ENCODE data around the gene PHACTR3. TPM values are rescaled to one million over a fixed set of nuclear protein-coding genes. Genes with fewer than 3 reads are reported as not detected.

Gene PHACTR3
- total RNA-seq, 2 donors from 2014 or later, result 0.34 TPM; not detected in 1

- WGBS, result 87% methylated on average over 15 of the region's 15 CpGs
- Histone ChIP-seq H3K4me3 (no peak overlapping the region), H3K4me1 (replicated peaks) (no peaks in the 10 kb centered on the region), H3K27ac (no peak overlapping the region), H3K9me3 (no peaks in the 10 kb centered on the region), H3K36me3 (no peaks in the 10 kb centered on the region), H3K27me3 (replicated peaks; ENCODE audit: insufficient read depth) (peaks cover 7% of the 10 kb centered on the region)
- no peak for DNase-seq (ENCODE audit: low spot score)
- TF ChIP-seq POLR2AphosphoS5 (IDR thresholded peaks at IDR 0.05) (no peak), CTCF (IDR thresholded peaks at IDR 0.05) (no peak)
- intact Hi-C loops (cut with DNase I), result no loop called here
Observed at GRCh38 chr20:59584278-59584925, 19.9 kb upstream of the PHACTR3 start.

DNA sequence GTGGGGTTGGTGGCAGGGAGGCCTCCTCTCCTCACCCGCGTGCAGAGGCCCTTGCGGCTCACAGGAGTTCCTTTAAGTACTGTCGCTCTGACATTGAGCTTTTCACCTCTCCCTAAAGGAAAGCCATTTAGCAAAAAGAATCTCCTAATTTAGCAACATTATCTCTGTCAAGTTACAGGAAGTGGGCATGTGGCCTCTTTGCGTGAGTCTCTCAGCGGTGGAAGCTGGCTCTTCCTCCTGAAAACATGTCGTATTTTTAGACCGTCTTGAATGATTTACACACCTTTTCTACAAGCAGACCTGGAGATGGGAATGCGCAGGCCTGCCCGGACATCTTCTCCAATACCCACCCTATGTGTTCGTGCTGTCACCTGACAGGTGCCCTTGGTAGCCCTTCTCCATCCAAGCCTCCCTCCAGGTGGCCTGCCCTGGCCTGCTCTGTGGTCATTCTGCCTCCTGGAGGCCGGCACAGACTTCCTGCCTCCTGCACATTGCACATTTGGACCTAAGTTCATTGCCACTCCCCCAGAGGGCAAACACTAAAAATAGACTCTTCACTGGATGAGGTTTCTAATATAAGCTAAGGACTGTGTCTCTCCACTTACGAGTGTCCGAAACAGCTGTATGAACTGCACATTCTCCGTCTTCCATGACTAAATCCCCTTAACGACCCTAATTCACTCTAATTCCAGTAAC is 18.5 kb upstream of the PHACTR3 start:
- intact Hi-C loops (cut with DNase I), result no loop called here
- WGBS, result 54% methylated on average over 16 of the region's 16 CpGs
- Histone ChIP-seq H3K27me3 (replicated peaks; ENCODE audit: insufficient read depth) (peaks cover 2% of the 10 kb centered on the region), H3K36me3 (no peaks in the 10 kb centered on the region), H3K4me1 (replicated peaks) (no peaks in the 10 kb centered on the region), H3K4me3 (no peak overlapping the region), H3K9me3 (no peaks in the 10 kb centered on the region), H3K27ac (no peak overlapping the region)
- no peak for TF ChIP-seq CTCF (IDR thresholded peaks at IDR 0.05)
- TF ChIP-seq POLR2AphosphoS5 (IDR thresholded peaks at IDR 0.05), result no peak
- TF ChIP-seq POLR2A (IDR thresholded peaks at IDR 0.05), result no peak
- no peak for DNase-seq (ENCODE audit: low spot score)

GRCh38 chr20:59586613-59587012 is 17.7 kb upstream of the PHACTR3 start:
- Histone ChIP-seq H3K27me3 (replicated peaks; ENCODE audit: insufficient read depth) (peaks cover 2% of the 10 kb centered on the region), H3K4me3 (no peak overlapping the region), H3K4me1 (replicated peaks) (no peaks in the 10 kb centered on the region), H3K27ac (no peak overlapping the region), H3K36me3 (no peaks in the 10 kb centered on the region), H3K9me3 (no peaks in the 10 kb centered on the region)
- intact Hi-C loops (cut with DNase I), result no loop called here
- 89% methylated on average over 6 of the region's 6 CpGs for WGBS
- DNase-seq (ENCODE audit: low spot score), result no peak
- no peak for TF ChIP-seq POLR2A (IDR thresholded peaks at IDR 0.05)
- no peak for TF ChIP-seq POLR2AphosphoS5 (IDR thresholded peaks at IDR 0.05)
- no peak for TF ChIP-seq CTCF (IDR thresholded peaks at IDR 0.05)

- TF ChIP-seq POLR2A (IDR thresholded peaks at IDR 0.05) (no peak), CTCF (IDR thresholded peaks at IDR 0.05) (no peak), POLR2AphosphoS5 (IDR thresholded peaks at IDR 0.05) (no peak)
- no peaks in the 10 kb centered on the region for H3K4me1 ChIP-seq (replicated peaks)
- no peaks in the 10 kb centered on the region for H3K9me3 ChIP-seq
- H3K27ac ChIP-seq, result no peak overlapping the region
- H3K36me3 ChIP-seq, result no peaks in the 10 kb centered on the region
- H3K27me3 ChIP-seq (replicated peaks; ENCODE audit: insufficient read depth), result no peaks in the 10 kb centered on the region
- intact Hi-C loops (cut with DNase I), result no loop called here
- 88% methylated on average over 6 of the region's 6 CpGs for WGBS
- no peak for DNase-seq (ENCODE audit: low spot score)
- no peak overlapping the region for H3K4me3 ChIP-seq
Observed at GRCh38 chr20:59587570-59587969, 16.8 kb upstream of the PHACTR3 start.

All from prostate gland (tissue), 2 donors.